Astrocyte (in vitro differentiated cells and primary cell): ENCODE measurements around the gene SNAP47.

Experiments
- EZH2 ChIP-seq: IDR thresholded peaks from 2 replicates; pipeline ENCODE4 v1.6.1; 2012; ENCODE audit warnings: mild to moderate bottlenecking, low read length, inconsistent platforms; ENCODE audit not compliant: insufficient read depth
- TF ChIP-seq, protein P1 (sequence below): IDR thresholded peaks from 2 replicates; pipeline ENCODE4 v1.5.1; 2011; ENCODE audit warnings: low read depth, mild to moderate bottlenecking, inconsistent platforms, low read length, moderate library complexity; ENCODE audit not compliant: insufficient read depth

DNA sequence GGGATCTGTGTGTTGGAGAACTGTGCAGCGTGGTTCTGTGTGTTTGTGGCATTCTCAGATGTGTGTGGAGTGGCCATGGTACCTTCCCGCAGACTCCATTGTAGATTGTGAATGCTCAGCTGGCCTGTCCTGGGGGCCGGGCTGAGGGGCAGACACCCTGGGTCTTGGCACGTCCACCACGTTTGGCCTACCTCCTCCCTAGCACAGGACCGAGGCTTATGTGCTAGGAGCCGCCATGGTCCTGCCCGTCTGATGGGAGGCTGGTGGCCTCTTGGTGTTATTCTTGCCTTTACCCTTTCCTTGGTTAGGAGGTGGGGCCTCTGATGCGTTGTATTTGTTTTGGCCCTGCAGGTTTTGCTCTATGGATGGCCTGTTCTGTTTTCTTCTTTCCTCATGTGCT, 25.1 kb downstream of the SNAP47 start:
- TF ChIP-seq, protein P1, sequence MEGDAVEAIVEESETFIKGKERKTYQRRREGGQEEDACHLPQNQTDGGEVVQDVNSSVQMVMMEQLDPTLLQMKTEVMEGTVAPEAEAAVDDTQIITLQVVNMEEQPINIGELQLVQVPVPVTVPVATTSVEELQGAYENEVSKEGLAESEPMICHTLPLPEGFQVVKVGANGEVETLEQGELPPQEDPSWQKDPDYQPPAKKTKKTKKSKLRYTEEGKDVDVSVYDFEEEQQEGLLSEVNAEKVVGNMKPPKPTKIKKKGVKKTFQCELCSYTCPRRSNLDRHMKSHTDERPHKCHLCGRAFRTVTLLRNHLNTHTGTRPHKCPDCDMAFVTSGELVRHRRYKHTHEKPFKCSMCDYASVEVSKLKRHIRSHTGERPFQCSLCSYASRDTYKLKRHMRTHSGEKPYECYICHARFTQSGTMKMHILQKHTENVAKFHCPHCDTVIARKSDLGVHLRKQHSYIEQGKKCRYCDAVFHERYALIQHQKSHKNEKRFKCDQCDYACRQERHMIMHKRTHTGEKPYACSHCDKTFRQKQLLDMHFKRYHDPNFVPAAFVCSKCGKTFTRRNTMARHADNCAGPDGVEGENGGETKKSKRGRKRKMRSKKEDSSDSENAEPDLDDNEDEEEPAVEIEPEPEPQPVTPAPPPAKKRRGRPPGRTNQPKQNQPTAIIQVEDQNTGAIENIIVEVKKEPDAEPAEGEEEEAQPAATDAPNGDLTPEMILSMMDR = no peak
- no peak for TF ChIP-seq EZH2
